SJSA1 (cell line): ENCODE results near the gene GPR3. TPM values are rescaled to one million over a fixed set of nuclear protein-coding genes. Genes with fewer than 3 reads are reported as not detected.
A peak's percentile ranks its signal among the peaks of the same experiment; 100 is the strongest.

Experiments used
- DNase-seq, 2 experiments: peaks; one replicate each; pipeline ENCODE4 v3.0.0-alpha.2; 2015 to 2020; ENCODE audit warnings: low spot score in 2 of 2, low read depth in 1 of 2
- H3K27ac ChIP-seq: fragments of 250-450 bp; sonication (Bioruptor Pico); 2 replicates; pipeline ENCODE4 v1.5.1; 2020; ENCODE audit warnings: mild to moderate bottlenecking, moderate library complexity
- H3K27me3 ChIP-seq: fragments of 250-450 bp; sonication (Bioruptor Pico); replicated peaks from 2 replicates; pipeline ENCODE4 v1.5.1; 2020; ENCODE audit warnings: mild to moderate bottlenecking, moderate library complexity
- H3K36me3 ChIP-seq: fragments of 250-450 bp; sonication (Bioruptor Pico); 2 replicates; pipeline ENCODE4 v1.5.1; 2020; ENCODE audit warnings: mild to moderate bottlenecking
- H3K4me1 ChIP-seq: fragments of 250-450 bp; sonication (Bioruptor Pico); replicated peaks from 2 replicates; pipeline ENCODE4 v1.6.1; 2021; ENCODE audit warnings: mild to moderate bottlenecking
- H3K4me3 ChIP-seq: fragments of 250-450 bp; sonication (Bioruptor Pico); 2 replicates; pipeline ENCODE4 v1.5.1; 2020; ENCODE audit warnings: mild to moderate bottlenecking
- H3K9me3 ChIP-seq: fragments of 250-450 bp; sonication (Bioruptor Pico); replicated peaks from 2 replicates; pipeline ENCODE4 v1.5.1; 2020; ENCODE audit warnings: mild to moderate bottlenecking
- total RNA-seq: library from RNA; depleted of rRNA; stranded (reverse); fragments of >200 nt; shearing (Covaris generic); gene quantifications from 2 replicates; pipeline ENCODE4 v1.2.3, GENCODE V29; 2014

Gene GPR3
- total RNA-seq, 1 experiment from 2014 or later = 1.4 TPM

DNA sequence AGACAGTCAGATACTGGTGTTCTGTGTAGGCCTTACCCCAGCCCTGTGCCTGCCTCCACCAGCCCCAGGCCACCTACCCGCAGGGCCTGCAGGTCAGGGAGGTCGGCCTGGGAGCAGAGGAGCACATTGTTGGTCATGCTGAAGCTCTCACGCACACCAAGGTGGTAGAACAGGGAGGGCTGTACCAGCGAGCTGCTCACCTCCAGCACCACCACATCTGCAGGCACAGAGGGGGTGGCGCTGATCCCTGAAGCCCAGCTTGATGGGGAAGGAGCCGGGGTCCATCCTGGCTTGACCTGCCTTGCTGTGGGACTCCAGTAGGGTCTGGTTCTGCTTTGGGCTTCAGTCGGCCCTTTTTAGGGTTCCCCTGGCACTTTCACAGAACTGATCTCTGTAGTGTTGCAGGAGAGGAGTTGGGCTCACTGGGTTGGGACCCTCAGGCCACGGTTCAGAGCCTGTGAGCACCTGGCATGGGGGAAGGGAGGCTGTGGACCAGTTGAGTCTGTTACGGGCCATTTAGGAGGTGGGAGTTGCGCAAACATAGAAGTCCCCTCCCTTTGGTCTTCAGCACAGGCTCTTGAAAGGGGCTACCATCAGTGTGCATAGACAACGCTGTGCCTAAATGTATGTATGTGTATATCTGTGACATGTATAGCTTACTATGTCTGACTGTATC is 27.6 kb upstream of the GPR3 start:
- Histone ChIP-seq H3K36me3 (peaks cover 40% of the 10 kb centered on the region), H3K9me3 (no peaks in the 10 kb centered on the region), H3K27ac (no peak overlapping the region; the same call in 1 of the 2 replicates), H3K4me3 (peak overlapping the region; percentile 70), H3K27me3 (no peaks in the 10 kb centered on the region), H3K4me1 (peaks cover 17% of the 10 kb centered on the region)
- no peak for DNase-seq

- H3K4me1 ChIP-seq = peaks cover 17% of the 10 kb centered on the region
- H3K4me3 ChIP-seq = peak overlapping the region; percentile 70
- DNase-seq = peak; percentile 91 to 95
Measured at GRCh38 chr1:27365372-27366112, 26.9 kb upstream of the GPR3 start.

DNA sequence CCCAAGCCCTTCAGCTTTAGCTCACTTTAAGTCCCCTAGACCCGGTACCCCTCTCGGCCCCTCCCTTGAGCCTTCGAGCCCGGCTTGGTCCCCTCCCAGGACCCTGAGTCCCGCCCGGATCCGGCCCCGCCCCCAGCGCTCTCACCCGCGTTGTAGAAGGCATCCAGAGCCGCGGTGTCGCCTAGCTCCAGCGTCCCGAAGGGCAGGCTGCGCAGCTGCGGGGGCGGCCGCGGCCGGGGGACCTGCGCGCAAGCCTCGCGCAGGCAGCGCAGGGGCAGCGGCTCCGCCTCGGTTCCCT is 26.4 kb upstream of the GPR3 start:
- Histone ChIP-seq H3K9me3 (no peaks in the 10 kb centered on the region), H3K36me3 (peaks cover 32% of the 10 kb centered on the region), H3K27me3 (no peaks in the 10 kb centered on the region), H3K4me1 (peaks cover 17% of the 10 kb centered on the region), H3K4me3 (peak overlapping the region; percentile 70), H3K27ac (peak overlapping the region; percentile 59)
- DNase-seq = peak; percentile 89 to 91

More at GRCh38 chr1:27365372-27366112, 26.9 kb upstream of the GPR3 start:
- peak overlapping the region; percentile 59 for H3K27ac ChIP-seq
- H3K27me3 ChIP-seq = no peaks in the 10 kb centered on the region
- no peaks in the 10 kb centered on the region for H3K9me3 ChIP-seq
- H3K36me3 ChIP-seq = peaks cover 38% of the 10 kb centered on the region

DNA sequence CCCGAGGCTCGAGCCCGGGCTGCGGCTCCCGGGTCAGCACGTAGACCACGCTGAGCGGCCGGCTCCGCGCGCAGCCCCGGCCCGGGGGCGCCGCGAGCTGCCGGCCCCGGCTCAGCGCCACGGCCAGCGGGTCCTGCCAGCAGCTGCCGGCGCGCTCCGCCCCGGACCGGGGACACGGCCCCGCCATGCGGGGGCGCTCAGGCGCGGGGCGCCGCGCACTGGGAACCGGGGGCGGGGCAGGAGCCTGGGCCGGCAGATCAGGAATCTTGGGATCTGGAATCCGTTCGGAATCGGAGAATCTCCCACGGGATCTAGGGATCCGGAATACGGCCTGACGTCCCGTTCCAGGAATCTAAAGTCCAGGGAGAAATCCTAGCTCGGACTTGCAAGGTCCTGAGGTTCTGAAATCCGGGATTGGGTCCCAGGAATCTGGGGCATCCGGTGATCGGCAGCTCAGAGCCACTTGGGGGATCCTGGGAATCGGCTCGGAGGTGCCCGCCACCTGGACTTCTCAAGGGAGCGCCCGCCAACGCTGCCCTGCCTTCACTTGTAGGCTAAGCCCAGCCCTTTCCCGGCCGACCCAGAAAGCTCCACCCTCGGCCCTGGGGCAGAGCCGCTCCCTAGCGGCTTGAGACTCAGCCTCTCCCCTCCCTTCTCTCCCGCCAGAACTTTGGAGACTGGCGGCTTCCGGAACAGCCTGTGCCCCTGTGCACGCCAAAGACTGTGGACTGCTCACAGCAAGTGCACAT is 25.8 kb upstream of the GPR3 start, which contains the start of gene MAP3K6:
Gene MAP3K6 (minus strand): TSS at position 551 of the 749 bp plus-strand sequence. CDS start 364 bp downstream, at position 187.
- peak; percentile 76 to 86 for DNase-seq
- H3K4me1 ChIP-seq = peaks cover 17% of the 10 kb centered on the region
- peak within 1 kb of the TSS; percentile 82 for H3K27ac ChIP-seq
- H3K4me3 ChIP-seq = peak within 1 kb of the TSS; percentile 70
- H3K9me3 ChIP-seq = no peaks in the 10 kb centered on the region
- no peaks in the 10 kb centered on the region for H3K27me3 ChIP-seq
- H3K36me3 ChIP-seq = peaks cover 29% of the 10 kb centered on the region

GRCh38 chr1:27367160-27367650 is 25.2 kb upstream of the GPR3 start:
- DNase-seq = no peak
- peaks cover 23% of the 10 kb centered on the region for H3K36me3 ChIP-seq
- peak overlapping the region; percentile 70 for H3K4me3 ChIP-seq
- H3K27ac ChIP-seq = peak overlapping the region; percentile 82; the same call in 1 of the 2 replicates
- H3K4me1 ChIP-seq = peaks cover 17% of the 10 kb centered on the region
- no peaks in the 10 kb centered on the region for H3K27me3 ChIP-seq
- no peaks in the 10 kb centered on the region for H3K9me3 ChIP-seq

GRCh38 chr1:27368869-27369582 is 23.4 kb upstream of the GPR3 start:
- Histone ChIP-seq H3K4me3 (no peak overlapping the region), H3K9me3 (no peaks in the 10 kb centered on the region), H3K27ac (no peak overlapping the region), H3K4me1 (peaks cover 17% of the 10 kb centered on the region), H3K27me3 (no peaks in the 10 kb centered on the region), H3K36me3 (peaks cover 8% of the 10 kb centered on the region)
- DNase-seq = no peak

DNA sequence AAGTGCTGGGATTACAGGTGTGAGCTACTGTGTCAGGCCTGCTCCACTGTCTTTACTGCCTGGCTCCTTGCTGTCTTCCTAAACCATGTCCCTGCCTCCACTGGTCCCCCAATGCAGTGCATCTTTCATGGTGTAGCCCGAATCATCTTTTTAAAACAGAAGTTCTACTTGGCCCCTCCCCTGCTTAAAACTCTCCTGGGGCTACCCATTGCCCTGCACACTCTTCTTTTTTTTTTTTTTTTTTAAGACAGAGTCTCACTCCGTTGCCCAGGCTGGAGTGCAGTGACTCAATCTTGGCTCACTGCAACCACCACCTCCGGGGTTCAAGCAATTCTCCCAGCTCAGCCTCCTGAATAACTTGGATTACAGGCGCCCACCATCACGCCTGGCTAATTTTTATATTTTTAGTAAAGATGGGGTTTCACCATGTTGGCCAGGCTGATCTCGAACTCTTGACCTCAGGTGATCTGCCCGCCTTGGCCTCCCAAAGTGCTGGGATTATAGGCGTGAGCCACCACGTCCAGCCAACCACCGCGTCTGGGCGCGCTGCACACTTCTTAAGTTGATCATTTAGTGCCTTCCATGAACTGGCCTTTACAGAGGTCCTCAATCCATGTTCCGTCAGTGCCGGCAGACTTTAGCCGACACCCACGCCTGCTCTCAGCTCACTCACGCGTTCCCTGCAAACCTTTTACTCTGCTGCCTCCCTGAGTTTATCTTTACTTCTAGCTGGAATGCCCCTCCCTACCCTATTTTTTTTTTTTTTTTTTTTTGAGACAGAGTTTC is 20.2 kb upstream of the GPR3 start:
- H3K27ac ChIP-seq = no peak overlapping the region
- no peaks in the 10 kb centered on the region for H3K27me3 ChIP-seq
- no peak overlapping the region for H3K4me3 ChIP-seq
- H3K4me1 ChIP-seq = peaks cover 3% of the 10 kb centered on the region
- H3K36me3 ChIP-seq = no peaks in the 10 kb centered on the region
- no peak for DNase-seq
- no peaks in the 10 kb centered on the region for H3K9me3 ChIP-seq

DNA sequence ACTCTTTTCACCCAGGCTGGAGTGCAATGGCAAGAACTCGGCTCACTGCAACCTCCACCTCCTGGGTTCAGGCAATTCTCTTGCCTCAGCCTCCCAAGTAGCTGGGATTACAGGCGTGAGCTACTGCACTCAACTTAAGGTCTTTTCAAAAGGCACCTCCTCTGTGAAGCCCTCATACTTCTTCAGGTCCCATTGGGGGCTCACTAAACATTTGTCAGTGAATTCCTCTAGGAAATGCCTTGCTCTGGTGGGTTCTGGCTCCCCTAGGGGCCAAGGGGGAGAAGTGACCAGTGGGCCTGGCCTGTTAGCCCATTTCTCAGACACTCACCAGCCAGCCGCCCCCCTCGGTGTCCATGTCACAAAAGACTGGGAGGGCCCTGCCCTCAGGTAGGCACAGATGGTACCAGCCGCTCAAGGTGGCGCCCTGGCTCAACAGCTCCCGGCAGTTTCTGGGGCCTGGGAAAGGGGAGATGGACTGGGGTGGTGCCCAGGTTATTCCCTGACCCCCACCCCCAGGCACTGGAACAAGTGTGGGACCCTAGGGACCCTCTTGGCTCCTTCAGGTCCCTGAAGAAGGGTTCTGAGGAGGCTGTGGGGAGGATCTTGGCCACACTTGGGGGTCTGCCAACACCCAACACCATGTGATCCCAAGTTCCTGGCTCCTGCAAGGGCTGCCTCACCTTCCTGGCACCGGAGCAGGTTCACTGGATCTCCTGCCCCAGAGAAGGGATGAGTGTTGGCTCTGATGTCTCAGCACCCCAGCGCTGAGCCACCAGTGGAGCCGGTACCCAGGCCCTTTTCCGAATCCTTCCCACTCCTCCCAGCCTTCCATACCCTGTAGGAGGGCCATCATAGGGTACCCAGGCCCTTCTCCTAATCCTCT is 19.4 kb upstream of the GPR3 start:
- Histone ChIP-seq H3K4me3 (no peak overlapping the region), H3K36me3 (no peaks in the 10 kb centered on the region), H3K27ac (no peak overlapping the region), H3K27me3 (no peaks in the 10 kb centered on the region), H3K4me1 (no peaks in the 10 kb centered on the region), H3K9me3 (no peaks in the 10 kb centered on the region)
- DNase-seq = no peak

- DNase-seq = no peak
- Histone ChIP-seq H3K36me3 (no peaks in the 10 kb centered on the region), H3K27me3 (no peaks in the 10 kb centered on the region), H3K4me1 (no peaks in the 10 kb centered on the region), H3K27ac (no peak within 1 kb of the TSS), H3K4me3 (no peak within 1 kb of the TSS), H3K9me3 (no peaks in the 10 kb centered on the region)
Measured at GRCh38 chr1:27374362-27375086, 17.9 kb upstream of the GPR3 start, which contains the start of gene FCN3. FCN3 (minus strand) TSS chr1:27374824; CDS start chr1:27374818, 6 bp downstream.

DNA sequence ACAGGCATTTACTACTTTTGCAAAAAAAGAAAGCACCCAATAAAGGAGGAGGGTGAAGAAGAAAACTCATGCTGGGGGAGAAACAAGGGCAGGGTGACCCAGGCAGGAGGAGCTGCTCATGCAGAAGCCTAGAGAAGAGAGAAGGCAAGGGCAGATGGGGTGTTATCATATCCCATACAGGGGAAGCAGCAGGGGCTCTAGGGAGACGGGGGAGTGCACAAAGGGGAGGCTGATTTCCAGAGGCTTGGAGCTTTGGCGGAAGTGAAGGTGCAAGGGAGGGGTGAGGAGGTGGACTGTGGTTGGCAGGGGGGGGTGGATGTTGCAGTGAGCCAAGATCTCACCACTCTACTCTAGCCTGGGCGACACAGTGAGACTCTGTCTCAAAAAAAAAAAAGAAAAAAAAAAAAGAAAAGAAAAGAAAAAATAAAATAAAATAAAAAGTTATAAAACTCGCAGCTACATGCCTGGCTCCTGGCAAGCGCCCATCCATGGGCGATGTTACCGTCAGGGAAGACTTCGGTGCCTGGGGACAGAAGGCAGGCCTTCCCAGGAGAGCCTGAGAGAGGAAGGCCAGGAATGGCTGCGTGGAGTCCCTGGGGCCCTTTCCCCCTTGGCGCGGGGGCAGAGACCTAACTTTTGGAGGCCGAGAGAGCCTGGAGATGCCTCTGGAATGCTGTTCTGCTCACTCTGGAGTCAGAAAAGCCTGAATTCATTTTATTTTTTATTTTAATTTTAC is 14.5 kb upstream of the GPR3 start:
- Histone ChIP-seq H3K4me3 (no peak overlapping the region), H3K36me3 (no peaks in the 10 kb centered on the region), H3K27me3 (no peaks in the 10 kb centered on the region), H3K9me3 (no peaks in the 10 kb centered on the region), H3K4me1 (no peaks in the 10 kb centered on the region), H3K27ac (no peak overlapping the region)
- no peak for DNase-seq

GRCh38 chr1:27379564-27380122 is 12.8 kb upstream of the GPR3 start:
- DNase-seq = no peak
- Histone ChIP-seq H3K4me1 (no peaks in the 10 kb centered on the region), H3K27ac (no peak overlapping the region), H3K27me3 (no peaks in the 10 kb centered on the region), H3K4me3 (no peak overlapping the region), H3K9me3 (no peaks in the 10 kb centered on the region), H3K36me3 (no peaks in the 10 kb centered on the region)
